ENCODE results near the gene PLCB4.

GRCh38 chr20:9285617-9286016, 216.7 kb downstream of the PLCB4 start:
- no peak for TF ChIP-seq SPI1 (IDR thresholded peaks at IDR 0.05; ENCODE audit: borderline replicate concordance, low read depth)
- TF ChIP-seq CTCF (IDR thresholded peaks at IDR 0.05; ENCODE audit: insufficient read depth, low read length): no peak
